Measurements from ENCODE around the gene ARFGAP1.

ARFGAP1 gene

DNA sequence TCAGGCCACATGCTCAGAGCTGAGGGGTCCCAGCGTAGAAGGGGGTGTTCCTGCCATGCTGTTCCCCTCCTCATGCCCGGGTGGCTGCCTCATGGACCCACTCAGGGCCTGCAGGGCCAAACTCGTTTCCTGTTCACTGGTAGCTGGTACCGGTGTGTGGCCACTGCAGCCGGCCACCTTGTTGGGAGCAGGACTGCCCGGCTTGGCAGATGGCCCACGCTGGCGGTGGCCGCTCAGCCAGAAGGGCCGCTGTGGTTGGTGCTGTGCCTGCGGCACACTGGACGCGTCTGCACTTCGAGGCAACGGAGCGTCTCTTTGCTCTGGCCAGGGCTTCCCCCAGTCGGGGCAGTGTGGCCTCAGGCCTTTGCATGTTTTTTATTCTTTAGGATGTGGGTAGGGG lies 10.3 kb downstream of the ARFGAP1 start:
- Histone ChIP-seq H3K27me3 (ENCODE audit: insufficient read depth, low read length, poor library complexity) (no peaks in the 10 kb centered on the region), H3K9me3 (ENCODE audit: insufficient read depth, low read length, severe bottlenecking) (no peaks in the 10 kb centered on the region), H4K20me1 (ENCODE audit: insufficient read depth, low read length) (peaks cover 15% of the 10 kb centered on the region; the same call in 1 of the 2 replicates), H3K79me2 (ENCODE audit: insufficient read depth, low read length) (peaks cover 15% of the 10 kb centered on the region), H3K27ac (ENCODE audit: low read length) (peak overlapping the region; percentile 93), H3K4me3 (ENCODE audit: low read depth in 1 of 2, low read length in 2 of 2) (no peak overlapping the region), H2AFZ (ENCODE audit: low read depth, low read length) (no peak overlapping the region), H3K4me2 (ENCODE audit: insufficient read depth, low read length) (no peak overlapping the region), H3K4me1 (ENCODE audit: insufficient read depth, low read length) (peaks cover 32% of the 10 kb centered on the region), H3K36me3 (ENCODE audit: insufficient read depth, low read length) (peaks cover 90% of the 10 kb centered on the region), H3K9ac (ENCODE audit: low read depth, low read length) (0 out of 2 replicates have a peak overlapping the region, but pooled peaks have one; percentile 75)
- DNase-seq (no peak), ATAC-seq (ENCODE audit: insufficient read depth, low read depth) (no peak)
- TF ChIP-seq EZH2 (IDR thresholded peaks at IDR 0.05; ENCODE audit: borderline replicate concordance, low read depth, low read length, severe bottlenecking): no peak
- TF ChIP-seq, protein P1, sequence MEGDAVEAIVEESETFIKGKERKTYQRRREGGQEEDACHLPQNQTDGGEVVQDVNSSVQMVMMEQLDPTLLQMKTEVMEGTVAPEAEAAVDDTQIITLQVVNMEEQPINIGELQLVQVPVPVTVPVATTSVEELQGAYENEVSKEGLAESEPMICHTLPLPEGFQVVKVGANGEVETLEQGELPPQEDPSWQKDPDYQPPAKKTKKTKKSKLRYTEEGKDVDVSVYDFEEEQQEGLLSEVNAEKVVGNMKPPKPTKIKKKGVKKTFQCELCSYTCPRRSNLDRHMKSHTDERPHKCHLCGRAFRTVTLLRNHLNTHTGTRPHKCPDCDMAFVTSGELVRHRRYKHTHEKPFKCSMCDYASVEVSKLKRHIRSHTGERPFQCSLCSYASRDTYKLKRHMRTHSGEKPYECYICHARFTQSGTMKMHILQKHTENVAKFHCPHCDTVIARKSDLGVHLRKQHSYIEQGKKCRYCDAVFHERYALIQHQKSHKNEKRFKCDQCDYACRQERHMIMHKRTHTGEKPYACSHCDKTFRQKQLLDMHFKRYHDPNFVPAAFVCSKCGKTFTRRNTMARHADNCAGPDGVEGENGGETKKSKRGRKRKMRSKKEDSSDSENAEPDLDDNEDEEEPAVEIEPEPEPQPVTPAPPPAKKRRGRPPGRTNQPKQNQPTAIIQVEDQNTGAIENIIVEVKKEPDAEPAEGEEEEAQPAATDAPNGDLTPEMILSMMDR (IDR thresholded peaks at IDR 0.05; ENCODE audit: borderline replicate concordance, extremely low read depth, low read length, poor library complexity, severe bottlenecking): no peak

DNA sequence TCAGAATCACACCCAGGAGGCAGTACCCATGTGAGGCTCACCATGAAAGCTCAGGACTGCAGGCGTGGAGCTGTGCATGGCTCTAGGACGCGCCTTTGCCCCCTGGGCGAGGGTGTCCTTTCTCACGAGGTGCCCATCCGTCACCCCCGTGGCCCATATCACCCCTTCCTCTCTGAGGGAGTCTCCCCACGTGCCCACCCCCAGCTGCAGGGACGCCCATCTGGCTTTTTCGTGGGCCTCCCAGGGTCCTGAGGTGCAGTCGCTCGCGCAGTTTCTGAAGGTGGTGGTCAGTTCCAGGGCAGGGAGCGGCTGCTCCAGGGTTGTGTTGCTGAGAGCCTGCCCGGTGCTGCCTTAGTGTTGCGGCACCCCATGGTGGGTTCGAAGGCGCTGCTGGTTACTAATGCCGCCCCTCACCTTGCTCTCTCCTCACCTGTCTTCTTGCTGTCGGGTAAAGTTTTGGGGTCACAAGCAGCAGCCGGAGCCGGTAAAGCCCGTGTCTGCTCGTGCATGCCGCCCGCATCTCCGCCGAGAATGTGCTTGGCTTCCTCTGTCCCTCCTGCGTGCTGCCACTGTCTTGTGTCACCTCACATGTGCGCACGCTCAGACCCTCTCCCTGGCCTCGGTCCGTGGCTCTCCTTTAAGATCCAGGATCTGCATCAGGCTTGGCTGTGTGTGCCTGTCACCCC lies 10.9 kb downstream of the ARFGAP1 start:
- Histone ChIP-seq H3K9ac (ENCODE audit: low read depth, low read length) (peak overlapping the region; percentile 75), H3K9me3 (ENCODE audit: insufficient read depth, low read length, severe bottlenecking) (no peaks in the 10 kb centered on the region), H2AFZ (ENCODE audit: low read depth, low read length) (0 out of 2 replicates have a peak overlapping the region, but pooled peaks have one; percentile 6), H3K4me1 (ENCODE audit: insufficient read depth, low read length) (peaks cover 32% of the 10 kb centered on the region), H3K27me3 (ENCODE audit: insufficient read depth, low read length, poor library complexity) (no peaks in the 10 kb centered on the region), H3K79me2 (ENCODE audit: insufficient read depth, low read length) (peaks cover 15% of the 10 kb centered on the region), H3K4me3 (ENCODE audit: low read depth in 1 of 2, low read length in 2 of 2) (peak overlapping the region in 1 of 2 experiments; percentile 59; a peak in 2 of 4 replicates), H3K27ac (ENCODE audit: low read length) (peak overlapping the region; percentile 93), H4K20me1 (ENCODE audit: insufficient read depth, low read length) (peaks cover 16% of the 10 kb centered on the region), H3K4me2 (ENCODE audit: insufficient read depth, low read length) (peak overlapping the region; percentile 68), H3K36me3 (ENCODE audit: insufficient read depth, low read length) (peaks cover 90% of the 10 kb centered on the region)
- TF ChIP-seq, protein P1 (IDR thresholded peaks at IDR 0.05; ENCODE audit: borderline replicate concordance, extremely low read depth, low read length, poor library complexity, severe bottlenecking): no peak
- TF ChIP-seq EZH2 (IDR thresholded peaks at IDR 0.05; ENCODE audit: borderline replicate concordance, low read depth, low read length, severe bottlenecking): no peak
- ATAC-seq (ENCODE audit: insufficient read depth, low read depth) (peak; percentile 56), DNase-seq (no peak)

DNA sequence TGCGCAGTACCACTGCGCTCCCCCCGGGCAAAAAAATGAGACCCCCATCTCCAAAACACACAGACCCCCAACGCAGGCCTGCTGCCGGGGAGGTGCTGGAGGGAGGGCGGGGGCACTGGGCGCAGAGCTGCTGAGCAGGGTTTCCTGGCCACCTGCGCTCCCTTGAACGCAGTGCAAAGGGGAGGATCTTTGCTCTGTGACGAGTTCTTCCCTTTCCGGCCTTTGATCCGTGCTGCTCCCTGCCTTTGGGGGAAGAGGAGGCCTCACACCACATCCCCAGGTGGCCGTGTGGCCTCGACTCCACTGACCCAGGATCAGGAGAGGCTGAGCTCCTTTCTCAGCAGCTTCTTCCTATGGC lies 11.4 kb downstream of the ARFGAP1 start:
- Histone ChIP-seq H3K4me1 (ENCODE audit: insufficient read depth, low read length) (peaks cover 32% of the 10 kb centered on the region), H2AFZ (ENCODE audit: low read depth, low read length) (peak overlapping the region; percentile 57), H3K27ac (ENCODE audit: low read length) (peak overlapping the region; percentile 93), H3K4me2 (ENCODE audit: insufficient read depth, low read length) (peak overlapping the region; percentile 68), H3K4me3 (ENCODE audit: low read depth in 1 of 2, low read length in 2 of 2) (peak overlapping the region; percentile 14 to 59; a peak in 3 of 4 replicates), H3K27me3 (ENCODE audit: insufficient read depth, low read length, poor library complexity) (no peaks in the 10 kb centered on the region), H3K36me3 (ENCODE audit: insufficient read depth, low read length) (peaks cover 90% of the 10 kb centered on the region), H3K79me2 (ENCODE audit: insufficient read depth, low read length) (peaks cover 15% of the 10 kb centered on the region), H3K9me3 (ENCODE audit: insufficient read depth, low read length, severe bottlenecking) (no peaks in the 10 kb centered on the region), H3K9ac (ENCODE audit: low read depth, low read length) (peak overlapping the region; percentile 75), H4K20me1 (ENCODE audit: insufficient read depth, low read length) (peaks cover 20% of the 10 kb centered on the region)
- DNase-seq (peak; percentile 92), ATAC-seq (ENCODE audit: insufficient read depth, low read depth) (peak; percentile 90)
- TF ChIP-seq, protein P1 (IDR thresholded peaks at IDR 0.05; ENCODE audit: borderline replicate concordance, extremely low read depth, low read length, poor library complexity, severe bottlenecking): no peak
- no peak for TF ChIP-seq EZH2 (IDR thresholded peaks at IDR 0.05; ENCODE audit: borderline replicate concordance, low read depth, low read length, severe bottlenecking)

Measured in DND-41 (cell line).